HG03066 (cell line): ENCODE results near the gene TMUB2.

Experiments
- ATAC-seq: cut with Tn5 transposase; IDR thresholded peaks from one replicate; pipeline ENCODE4 v1.9.1; 2021; ENCODE audit warnings: low read depth; ENCODE audit not compliant: unreplicated experiment

Gene TMUB2

DNA sequence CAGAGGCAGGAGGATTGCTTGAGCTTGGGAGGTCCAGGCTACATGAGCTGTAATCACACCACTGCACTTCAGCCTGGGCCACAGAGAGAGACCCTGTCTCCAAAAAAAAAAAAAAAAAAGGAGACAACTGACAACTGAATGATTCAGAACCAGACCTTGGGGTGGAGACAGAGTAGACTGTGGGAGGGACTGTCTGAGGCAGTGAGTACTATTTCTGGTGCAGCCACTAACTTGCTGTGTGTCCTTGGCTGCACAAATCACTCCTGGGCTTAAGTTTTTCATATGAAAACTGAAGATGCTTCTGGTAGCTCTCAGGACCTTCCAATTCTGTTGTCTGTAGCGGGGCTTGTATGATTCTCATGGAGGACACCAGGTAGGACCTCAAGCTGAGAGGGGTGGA lies 10.5 kb upstream of the TMUB2 start:
- ATAC-seq: no peak

DNA sequence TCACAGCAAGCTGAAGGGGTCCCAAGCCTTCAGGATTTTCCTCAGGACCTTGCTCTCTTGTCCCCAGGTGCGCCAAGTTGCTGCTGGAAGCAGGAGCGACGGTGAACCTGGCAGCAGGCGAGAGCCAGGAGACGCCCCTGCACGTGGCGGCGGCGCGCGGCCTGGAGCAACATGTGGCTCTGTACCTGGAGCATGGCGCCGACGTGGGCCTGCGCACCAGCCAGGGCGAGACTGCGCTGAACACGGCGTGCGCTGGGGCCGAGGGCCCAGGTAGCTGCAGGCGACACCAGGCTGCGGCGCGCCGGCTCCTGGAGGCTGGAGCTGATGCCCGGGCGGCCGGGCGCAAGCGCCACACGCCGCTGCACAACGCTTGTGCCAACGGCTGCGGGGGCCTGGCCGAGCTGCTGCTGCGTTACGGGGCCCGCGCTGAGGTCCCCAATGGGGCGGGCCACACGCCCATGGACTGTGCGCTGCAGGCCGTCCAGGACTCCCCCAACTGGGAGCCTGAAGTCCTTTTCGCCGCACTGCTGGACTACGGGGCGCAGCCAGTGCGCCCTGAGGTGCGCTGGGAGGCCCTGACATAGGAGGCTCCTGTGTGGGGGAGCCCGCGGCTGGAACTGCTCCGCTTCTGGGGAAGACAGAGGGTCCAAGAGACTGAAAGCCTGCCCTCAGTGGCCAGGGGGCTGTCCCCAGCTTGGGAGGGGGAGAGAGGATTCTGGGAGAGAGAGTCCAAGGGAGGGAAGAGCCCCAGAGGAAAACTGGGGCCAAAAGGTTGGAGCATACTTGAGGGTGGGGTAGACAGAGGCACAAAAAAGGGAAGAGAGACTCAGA lies 9.9 kb upstream of the TMUB2 start:
- no peak for ATAC-seq

DNA sequence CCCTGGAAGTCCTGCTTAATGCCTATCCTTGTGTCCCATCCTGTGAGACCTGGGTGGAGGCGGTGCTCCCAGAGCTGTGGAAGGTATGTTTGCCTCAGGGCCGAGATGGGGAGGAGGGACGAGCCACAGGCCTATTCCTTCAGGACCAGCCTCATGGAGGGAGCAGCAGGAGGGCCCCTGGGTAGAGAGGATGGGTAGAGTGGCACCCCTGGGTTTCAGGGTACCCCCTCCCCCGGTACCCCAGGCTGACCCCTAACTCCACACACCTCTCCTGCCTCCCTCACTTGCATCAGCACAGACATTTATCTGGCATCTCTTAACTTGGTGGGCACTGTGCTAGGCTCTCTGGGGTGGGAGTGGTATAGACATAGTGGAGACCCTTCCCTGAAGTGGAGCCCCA lies 9.1 kb upstream of the TMUB2 start:
- no peak for ATAC-seq

DNA sequence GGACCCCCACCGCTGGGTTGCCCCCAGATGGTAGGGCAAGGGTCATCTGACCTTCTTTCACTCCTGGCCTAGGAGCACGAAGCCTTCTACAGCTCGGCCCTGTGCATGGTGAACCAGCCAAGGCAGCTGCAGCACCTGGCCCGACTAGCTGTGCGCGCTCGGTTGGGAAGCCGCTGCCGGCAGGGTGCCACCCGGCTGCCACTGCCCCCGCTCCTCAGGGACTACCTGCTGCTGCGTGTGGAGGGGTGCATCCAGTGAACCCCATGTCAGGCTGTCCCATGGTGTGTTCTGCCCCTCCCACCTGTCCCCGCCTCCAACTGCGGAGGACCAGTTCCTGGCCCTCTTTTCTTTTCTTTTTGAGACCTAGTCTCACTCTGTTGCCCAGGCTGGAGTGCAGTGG lies 8.6 kb upstream of the TMUB2 start:
- ATAC-seq: no peak

DNA sequence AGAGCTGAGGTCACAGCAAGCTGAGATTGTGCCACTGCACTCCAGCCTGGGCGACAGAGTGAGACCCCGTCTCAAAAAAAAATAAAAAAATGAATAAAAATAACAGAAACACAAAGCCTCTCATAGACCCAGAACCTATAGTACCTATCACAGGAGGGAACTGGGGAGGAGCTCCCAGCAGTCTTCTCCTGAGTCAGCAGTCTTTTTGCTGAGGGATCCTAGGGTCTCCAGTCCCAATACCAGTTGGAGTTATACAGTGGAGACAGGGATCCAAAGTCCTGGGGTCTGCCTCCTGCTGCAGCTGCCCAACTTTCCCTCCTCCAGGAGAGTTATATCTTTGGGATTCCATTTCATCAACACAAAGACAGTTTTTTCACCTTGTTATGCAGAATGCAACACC lies 3.7 kb upstream of the TMUB2 start:
- no peak for ATAC-seq

DNA sequence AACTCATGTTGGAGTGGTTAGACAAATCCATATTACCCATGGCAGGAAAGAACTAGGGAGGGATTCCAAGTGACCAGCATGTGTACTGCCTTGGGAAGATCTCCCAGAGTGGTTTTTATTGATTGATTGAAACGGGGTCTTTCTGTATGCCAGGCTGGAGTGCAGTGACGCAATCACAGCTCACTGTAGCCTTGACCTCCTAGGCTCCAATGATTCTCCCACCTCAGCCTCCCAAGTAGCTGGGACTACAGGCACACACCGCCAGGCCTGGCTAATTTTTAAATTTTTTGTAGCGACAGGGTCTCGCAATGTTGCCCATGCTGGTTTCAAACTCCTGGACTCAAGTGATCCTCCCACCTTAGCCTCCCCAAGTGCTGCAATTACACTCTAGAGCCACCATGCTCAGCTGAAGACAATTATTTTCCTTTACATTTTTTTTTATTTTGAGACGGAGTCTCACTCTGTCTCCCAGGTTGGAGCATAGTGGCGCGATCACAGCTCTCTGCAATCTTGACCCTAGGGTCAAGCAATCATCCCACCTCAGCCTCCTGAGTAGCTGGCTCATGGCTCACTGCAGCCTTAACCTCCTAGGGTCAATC lies 2.5 kb upstream of the TMUB2 start:
- no peak for ATAC-seq

DNA sequence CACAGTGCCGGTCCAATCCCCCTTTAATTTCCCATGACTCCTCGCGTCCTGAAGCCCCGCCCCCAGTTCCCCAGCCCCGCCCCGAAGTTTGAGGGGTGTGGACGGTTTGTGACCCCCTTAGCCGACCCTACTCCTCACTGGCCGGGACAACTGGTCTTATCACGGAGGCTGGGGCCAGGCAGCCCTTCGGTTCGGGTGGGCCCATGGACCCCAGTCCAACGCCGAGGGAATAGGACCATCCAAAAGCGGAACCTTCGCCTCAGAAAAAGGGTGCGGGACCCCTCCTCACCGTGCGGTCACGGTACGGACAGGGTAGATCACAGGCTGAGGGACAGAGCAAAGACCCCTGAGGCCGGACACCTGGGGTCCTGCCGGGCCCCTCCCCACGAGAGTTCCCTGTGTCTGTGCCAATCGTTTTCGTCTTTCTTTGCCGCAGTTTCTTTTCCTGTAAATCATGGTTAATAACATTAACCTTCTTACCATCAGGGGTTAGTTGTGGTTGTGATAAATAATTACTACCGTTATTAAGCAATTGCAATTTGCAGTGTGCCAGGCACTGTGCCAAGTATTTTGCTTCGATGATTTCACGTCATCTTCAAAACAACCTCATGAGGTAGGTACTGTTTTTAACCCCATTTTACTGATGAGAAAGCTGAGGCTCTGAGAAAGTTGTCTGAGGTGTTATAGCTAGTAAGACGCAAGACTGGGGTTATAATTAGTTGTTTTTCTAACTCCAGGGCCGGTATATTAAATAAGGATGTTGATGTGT lies 543 bp downstream of the TMUB2 start:
- peak; percentile 43 for ATAC-seq

DNA sequence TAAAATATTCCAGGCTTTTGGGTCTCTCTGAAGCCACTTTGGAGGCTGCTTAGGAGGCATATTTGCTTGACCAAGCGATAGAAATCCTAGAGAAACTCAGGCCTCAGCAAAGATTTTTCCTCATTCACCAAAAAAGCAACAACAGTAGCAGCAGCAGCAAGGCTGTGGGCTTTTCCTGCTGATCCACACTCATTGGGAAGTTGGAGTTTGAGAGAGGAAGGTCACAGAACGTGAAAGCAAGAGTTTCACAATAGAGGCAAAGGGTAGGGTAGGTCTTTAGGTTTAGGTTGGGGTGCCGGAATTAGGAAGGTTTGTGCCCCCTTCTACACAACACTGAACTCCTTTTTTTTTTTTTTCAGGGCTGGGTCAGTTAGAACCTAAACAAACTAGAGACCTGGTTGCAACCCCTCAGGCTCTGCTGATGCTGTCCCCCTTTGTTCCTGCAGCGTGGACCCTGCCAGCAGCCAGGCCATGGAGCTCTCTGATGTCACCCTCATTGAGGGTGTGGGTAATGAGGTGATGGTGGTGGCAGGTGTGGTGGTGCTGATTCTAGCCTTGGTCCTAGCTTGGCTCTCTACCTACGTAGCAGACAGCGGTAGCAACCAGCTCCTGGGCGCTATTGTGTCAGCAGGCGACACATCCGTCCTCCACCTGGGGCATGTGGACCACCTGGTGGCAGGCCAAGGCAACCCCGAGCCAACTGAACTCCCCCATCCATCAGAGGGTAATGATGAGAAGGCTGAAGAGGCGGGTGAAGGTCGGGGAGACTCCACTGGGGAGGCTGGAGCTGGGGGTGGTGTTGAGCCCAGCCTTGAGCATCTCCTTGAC lies 2.0 kb downstream of the TMUB2 start:
- ATAC-seq: no peak

DNA sequence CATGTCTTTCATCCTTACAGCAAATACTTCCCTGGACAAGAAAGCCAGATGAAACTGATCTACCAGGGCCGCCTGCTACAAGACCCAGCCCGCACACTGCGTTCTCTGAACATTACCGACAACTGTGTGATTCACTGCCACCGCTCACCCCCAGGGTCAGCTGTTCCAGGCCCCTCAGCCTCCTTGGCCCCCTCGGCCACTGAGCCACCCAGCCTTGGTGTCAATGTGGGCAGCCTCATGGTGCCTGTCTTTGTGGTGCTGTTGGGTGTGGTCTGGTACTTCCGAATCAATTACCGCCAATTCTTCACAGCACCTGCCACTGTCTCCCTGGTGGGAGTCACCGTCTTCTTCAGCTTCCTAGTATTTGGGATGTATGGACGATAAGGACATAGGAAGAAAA lies 3.7 kb downstream of the TMUB2 start:
- no peak for ATAC-seq

DNA sequence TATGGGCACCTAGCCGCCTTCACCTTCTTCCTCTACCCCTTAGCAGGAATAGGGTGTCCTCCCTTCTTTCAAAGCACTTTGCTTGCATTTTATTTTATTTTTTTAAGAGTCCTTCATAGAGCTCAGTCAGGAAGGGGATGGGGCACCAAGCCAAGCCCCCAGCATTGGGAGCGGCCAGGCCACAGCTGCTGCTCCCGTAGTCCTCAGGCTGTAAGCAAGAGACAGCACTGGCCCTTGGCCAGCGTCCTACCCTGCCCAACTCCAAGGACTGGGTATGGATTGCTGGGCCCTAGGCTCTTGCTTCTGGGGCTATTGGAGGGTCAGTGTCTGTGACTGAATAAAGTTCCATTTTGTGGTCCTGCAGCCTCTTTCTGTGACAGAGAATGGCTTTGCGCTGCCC lies 4.6 kb downstream of the TMUB2 start:
- no peak for ATAC-seq

DNA sequence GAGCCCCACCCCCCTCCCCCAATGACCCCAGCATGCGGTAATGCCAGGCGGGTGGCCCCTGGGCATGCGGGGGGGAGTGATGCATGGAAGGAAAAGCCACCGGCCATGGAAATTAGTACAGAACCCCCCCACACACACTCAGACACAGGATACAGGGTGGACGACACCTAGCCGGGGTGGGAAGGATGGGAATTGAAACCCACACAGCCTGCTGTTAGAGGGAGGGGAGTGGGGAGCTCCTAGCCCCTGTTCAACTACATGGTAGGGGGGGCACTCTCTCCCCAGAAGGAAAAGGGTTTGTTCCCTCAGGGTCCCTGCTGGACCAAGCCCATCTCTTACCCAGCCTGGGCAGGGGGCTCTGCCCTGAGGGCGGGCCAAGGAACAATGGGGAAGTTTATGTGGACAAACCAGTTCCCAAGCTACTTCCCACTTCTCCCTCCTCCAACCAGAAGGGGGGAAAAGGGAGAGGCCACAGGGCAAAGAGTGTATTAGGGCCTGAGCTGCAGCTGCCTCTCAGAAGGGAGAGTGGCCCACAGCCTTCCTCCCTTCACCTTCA lies 5.2 kb downstream of the TMUB2 start:
- no peak for ATAC-seq

DNA sequence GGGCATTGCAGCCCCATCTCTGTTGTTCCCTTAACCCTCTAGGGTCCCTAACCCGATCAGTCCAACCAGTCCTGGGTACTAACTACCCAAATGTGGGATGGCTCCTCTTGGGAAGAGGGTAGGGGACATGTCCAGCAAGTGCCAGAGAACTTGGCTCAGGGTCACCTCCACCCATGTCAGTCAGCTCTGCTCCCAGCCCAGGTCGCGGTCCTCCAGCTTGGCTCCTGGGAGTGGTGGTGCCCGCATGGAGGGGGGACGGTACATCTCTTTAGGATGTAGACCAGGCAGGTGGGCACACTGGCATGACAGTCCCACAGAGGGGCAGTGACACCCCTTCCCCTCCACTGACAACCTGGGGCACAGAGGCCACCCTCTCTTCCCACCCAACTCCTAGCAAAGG lies 6.0 kb downstream of the TMUB2 start:
- ATAC-seq: no peak

DNA sequence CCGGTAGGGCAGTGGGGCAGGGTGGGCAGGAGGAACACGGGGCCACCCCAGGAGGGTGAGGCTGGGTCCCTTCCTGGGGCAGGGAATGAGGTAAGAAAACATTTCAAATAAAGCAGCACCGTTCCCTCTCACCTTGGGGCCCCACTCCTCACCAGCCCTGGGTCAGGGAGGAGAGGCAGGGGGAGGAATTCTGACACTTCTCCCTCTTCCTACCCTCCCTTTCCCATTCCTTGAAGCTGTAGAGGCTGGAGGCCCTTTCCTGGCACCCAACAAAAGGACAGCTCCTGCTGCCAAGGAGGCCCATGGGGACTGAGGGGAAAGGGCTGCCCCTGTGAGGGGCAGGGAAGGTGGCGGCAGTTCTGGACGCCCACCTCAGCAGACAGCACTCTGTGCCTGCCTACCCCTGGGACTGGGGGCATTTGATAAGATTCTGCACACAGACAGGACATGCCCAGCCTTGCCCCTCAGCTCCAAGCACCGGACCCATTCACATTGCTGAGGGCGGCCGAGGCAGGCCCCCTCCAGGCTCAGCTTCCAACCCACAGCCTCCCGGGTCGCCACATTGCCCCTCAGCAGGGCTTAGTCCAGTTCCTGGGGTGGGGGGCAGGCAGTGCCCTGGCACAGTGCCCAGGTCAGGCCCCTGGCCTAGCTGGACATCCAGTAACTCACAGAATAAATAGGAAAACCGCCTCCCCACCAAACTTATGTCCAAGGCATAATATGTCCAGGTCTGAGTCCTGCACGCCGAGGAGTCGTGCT lies 6.7 kb downstream of the TMUB2 start:
- no peak for ATAC-seq

DNA sequence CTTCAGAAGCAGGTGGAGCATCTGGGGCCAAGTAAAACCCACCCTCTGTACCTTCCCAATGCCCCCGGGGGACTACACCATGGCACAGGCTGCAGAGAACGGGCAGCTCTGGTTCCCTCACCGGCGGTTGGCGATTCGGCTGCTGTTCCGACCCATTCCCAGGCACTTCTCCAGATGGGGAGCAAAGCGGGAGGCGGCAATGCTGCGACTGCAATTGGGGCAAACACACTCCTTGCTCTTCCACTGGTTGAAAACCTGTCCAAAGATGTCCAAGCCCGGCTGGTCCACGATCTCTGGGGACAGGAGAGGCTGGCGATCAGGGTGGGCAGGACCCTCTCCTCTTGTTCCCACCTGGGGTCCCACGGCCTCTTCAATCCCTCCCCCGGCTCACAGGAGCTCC lies 10.3 kb downstream of the TMUB2 start:
- ATAC-seq: no peak

DNA sequence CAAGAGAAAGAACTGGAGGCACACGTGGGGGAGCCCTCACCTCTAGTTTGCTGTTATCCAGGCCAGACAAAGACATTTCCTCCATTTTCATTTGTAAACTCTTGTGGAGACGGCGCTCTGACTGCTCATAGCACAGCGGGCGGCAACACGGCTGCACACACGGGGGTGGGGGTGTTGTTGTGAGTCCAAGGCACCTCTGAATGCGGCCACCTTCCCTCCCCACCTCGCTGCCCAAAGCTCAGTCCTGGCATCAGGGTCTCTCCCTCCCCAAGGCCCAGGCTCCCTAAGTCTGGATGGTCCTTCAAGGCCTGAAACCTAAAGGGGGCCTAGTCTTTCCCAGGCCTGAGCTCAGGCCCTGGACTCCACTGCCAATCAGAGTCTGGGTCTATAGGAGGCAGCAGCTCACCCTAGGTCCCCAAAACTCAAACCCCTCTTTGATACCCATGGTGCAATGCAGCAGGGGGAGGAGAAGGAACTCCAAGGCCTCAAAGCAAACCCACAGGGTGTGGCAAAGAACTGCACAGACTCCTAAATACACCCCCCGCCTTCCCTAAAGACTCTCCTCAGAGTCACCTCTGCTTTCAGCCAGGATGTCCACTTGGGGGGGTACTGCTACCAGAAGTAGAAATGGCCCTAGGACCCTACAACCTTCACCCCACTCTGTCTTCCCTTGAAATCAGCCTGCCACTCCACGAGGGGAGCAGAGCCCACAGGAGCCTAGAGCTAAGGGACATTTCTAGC lies 11.4 kb downstream of the TMUB2 start:
- no peak for ATAC-seq

DNA sequence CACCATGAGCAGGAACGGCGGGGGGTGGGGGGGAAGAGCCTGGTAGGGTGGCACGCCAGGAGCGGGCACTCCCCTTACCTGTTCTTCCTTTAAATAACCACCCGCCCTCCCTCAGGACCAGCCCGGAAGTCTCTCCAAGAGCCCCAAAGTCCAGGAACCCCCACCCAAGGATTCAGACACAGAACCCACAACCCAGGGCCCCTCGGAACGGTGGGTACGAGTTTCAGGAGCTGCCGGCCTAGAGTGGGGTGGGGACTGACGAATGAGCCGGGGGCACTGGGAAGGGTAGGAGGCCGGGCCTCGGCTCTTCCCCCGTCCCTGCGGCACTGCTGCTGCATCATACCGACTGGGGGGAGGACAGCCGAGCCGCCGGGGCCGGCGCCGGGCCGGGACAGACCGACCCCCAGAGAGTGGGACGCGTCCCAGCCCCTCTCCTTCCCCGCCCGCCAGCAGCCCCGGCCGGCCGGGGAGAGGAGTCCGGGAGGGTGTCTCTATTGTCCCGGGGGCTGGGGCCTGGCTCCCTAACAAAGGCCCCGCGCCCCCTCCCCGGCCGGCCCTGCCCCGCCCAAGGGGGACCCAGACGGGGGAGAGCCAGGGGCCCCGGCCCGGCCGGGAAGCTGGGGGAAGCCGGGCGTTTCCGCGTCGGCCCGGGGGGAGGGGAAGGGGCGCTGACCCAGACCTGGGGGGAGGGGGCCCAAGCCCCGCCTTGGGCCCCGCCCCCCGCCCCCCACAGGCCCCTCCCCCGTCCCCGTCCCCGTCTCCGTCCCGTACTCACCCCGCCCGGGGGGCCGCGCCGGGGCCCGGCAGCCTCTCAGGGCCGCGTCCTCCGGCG lies 12.2 kb downstream of the TMUB2 start:
- peak; percentile 19 for ATAC-seq

DNA sequence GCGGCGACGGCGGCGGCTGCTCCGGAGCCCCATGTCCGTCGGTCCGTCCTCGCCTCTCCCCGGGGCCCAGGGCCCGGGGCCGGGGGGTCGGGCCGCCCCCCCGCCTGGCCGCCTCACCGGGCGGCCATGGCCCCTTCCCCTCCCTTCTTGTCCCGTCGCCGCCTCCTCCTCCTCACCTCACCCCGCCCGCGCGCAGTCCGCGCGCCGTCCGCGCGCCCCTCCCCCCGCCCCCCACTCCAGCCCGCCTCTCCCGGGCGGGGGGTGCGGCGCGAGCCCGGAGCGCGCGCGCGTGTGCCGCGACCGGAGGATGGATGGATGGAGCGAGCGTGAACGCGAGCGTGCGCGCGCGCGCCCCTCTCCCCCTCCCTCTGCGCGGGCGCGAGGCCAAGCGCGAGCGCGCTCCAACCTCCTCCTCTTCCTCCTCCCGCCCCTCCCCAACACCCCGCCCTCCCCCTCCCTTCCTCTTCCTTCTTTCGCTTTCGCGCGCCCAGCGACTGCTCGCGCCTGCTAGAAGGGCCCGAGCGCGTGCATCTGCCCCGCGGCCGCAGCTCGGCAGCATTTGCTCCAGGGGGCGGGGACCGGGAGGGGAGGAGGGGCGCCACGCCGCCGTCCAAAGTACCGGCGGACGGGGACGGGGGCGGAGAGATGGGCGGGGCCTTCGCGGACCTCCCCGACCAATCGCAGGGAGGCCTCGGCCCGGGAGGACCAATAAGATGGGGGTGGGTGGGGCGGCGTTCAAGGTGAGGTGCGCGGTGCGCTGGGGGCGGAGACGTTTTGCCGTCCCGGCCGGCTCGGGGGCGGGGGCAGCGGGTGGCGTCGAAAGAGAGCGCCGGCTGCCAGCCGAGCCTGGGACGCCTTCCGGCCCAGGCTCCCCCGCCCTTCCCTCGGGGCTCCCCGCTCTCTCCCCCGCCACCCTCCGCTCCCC lies 13.0 kb downstream of the TMUB2 start, which contains the start of gene ATXN7L3:
ATXN7L3 (minus strand) TSS at position 332 of the 925 bp plus-strand sequence. CDS start 1,814 bp downstream, outside the sequence.
- ATAC-seq: peak; percentile 64
